Endothelial cell of umbilical vein (primary cell): ENCODE data around the gene HOXA2. TPM values are rescaled to one million over a fixed set of nuclear protein-coding genes. Genes with fewer than 3 reads are reported as not detected.

ENCODE experiments used
- BruUV-seq: library from RNA; stranded (reverse); fragments of 400-500 nt; replicated peaks from 2 replicates; lab custom pipeline; 2021; lab: Mats Ljungman, UMichigan
- CTCF ChIA-PET: fragments of 300-600, 350-600 bp; sonication (Branson Sonifier 250); formaldehyde crosslinking; loops from one replicate; lab custom pipeline; 2021; ENCODE audit warnings: antibody characterized with exemption, inconsistent platforms; lab: Charles Lee
- POLR2A ChIA-PET: fragments of 300-600, 350-600 bp; sonication (Branson Sonifier 250); formaldehyde crosslinking; loops from one replicate; lab custom pipeline; 2021; ENCODE audit warnings: antibody characterized with exemption, inconsistent platforms; lab: Charles Lee
- DNase-seq: peaks from one replicate; pipeline ENCODE4 v3.0.0-alpha.2; 2011; ENCODE audit warnings: low read depth, low spot score
- FAIRE-seq: peaks from 2 replicates; lab custom pipeline; 2011; peaks lifted over from hg19 to GRCh38; lab: Jason Lieb, UNC
- H2AFZ ChIP-seq: 2 replicates; pipeline ENCODE4 v1.6.0; 2012; ENCODE audit warnings: low read depth, low read length, control low read depth, inconsistent platforms
- H3K27ac ChIP-seq: 2 replicates; pipeline ENCODE4 v1.5.1; 2011; ENCODE audit warnings: low read depth, mild to moderate bottlenecking, control low read depth, low read length, moderate library complexity; ENCODE audit not compliant: insufficient read depth
- H3K27me3 ChIP-seq, 2 experiments: 2 replicates each; pipeline versions ENCODE4 v1.6.0 to v1.6.1; 2011; ENCODE audit warnings: low read length in 2 of 2, mixed read lengths in 1 of 2; ENCODE audit not compliant: control insufficient read depth in 2 of 2, insufficient read depth in 2 of 2
- H3K36me3 ChIP-seq, 2 experiments: 2 replicates in 1 of 2; 3 replicates in 1 of 2; pipeline ENCODE4 v1.5.1; 2011; ENCODE audit warnings: low read length in 2 of 2, mild to moderate bottlenecking in 1 of 2, moderate library complexity in 1 of 2; ENCODE audit not compliant: control insufficient read depth in 2 of 2, insufficient read depth in 2 of 2; ENCODE audit errors: extremely low read depth in 1 of 2
- H3K4me1 ChIP-seq: 3 replicates; pipeline ENCODE4 v1.5.1; 2011; ENCODE audit warnings: mild to moderate bottlenecking, low read length; ENCODE audit not compliant: control insufficient read depth, insufficient read depth; ENCODE audit errors: extremely low read depth
- H3K4me2 ChIP-seq: 2 replicates; pipeline ENCODE4 v1.6.1; 2011; ENCODE audit warnings: low read length, control low read depth, mixed read lengths; ENCODE audit not compliant: insufficient read depth
- H3K4me3 ChIP-seq, 3 experiments: fragments of 200-600 bp in 1 of 3; sonication (generic), shearing (Covaris generic) in 1 of 3; replicated peaks in 1 of 3; 2 replicates each; pipeline ENCODE4 v1.5.1; 2011 to 2016; ENCODE audit warnings: control low read depth in 3 of 3, low read length in 3 of 3, mild to moderate bottlenecking in 2 of 3, inconsistent platforms in 1 of 3, low read depth in 1 of 3, moderate library complexity in 1 of 3; ENCODE audit not compliant: insufficient read depth in 1 of 3
- H3K79me2 ChIP-seq: 2 replicates; pipeline ENCODE4 v1.6.0; 2012; ENCODE audit warnings: low read length, inconsistent platforms; ENCODE audit not compliant: control insufficient read depth, insufficient read depth
- H3K9ac ChIP-seq: replicated peaks from 2 replicates; pipeline ENCODE3; 2011; ENCODE audit warnings: low read length, control low read depth; ENCODE audit not compliant: insufficient read depth; ENCODE audit errors: extremely low read depth
- H3K9me1 ChIP-seq: replicated peaks from 3 replicates; pipeline ENCODE4 v1.6.0; 2011; ENCODE audit warnings: mild to moderate bottlenecking, low read length; ENCODE audit not compliant: control insufficient read depth, insufficient read depth; ENCODE audit errors: extremely low read depth
- H3K9me3 ChIP-seq: replicated peaks from 2 replicates; pipeline ENCODE4 v1.5.1; 2012; ENCODE audit warnings: low read length, inconsistent platforms; ENCODE audit not compliant: control insufficient read depth, insufficient read depth
- H4K20me1 ChIP-seq: replicated peaks from 2 replicates; pipeline ENCODE3; 2011; ENCODE audit warnings: mild to moderate bottlenecking, low read length; ENCODE audit not compliant: control insufficient read depth, insufficient read depth; ENCODE audit errors: extremely low read depth
- CTCF ChIP-seq, 2 donors: IDR thresholded peaks; 1 replicate in 1 of 2; 2 replicates in 1 of 2; pipeline ENCODE4 v1.5.1; 2011; ENCODE audit warnings: low read length in 2 of 2, mild to moderate bottlenecking in 2 of 2, moderate library complexity in 2 of 2, control low read depth in 1 of 2, inconsistent platforms in 1 of 2, low read depth in 1 of 2; ENCODE audit not compliant: insufficient read depth in 1 of 2; ENCODE audit errors: extremely low read depth in 1 of 2
- EZH2 ChIP-seq: IDR thresholded peaks from 2 replicates; pipeline ENCODE4 v1.6.1; 2012; ENCODE audit warnings: borderline replicate concordance, low read depth, mild to moderate bottlenecking, moderate library complexity, low read length, inconsistent platforms; ENCODE audit not compliant: severe bottlenecking
- FOS ChIP-seq: IDR thresholded peaks from 2 replicates; pipeline ENCODE4 v1.6.1; 2011; ENCODE audit warnings: mild to moderate bottlenecking, low read length, moderate library complexity, borderline replicate concordance; ENCODE audit not compliant: insufficient read depth
- GATA2 ChIP-seq: IDR thresholded peaks from 2 replicates; pipeline ENCODE4 v1.7.0; 2011; ENCODE audit warnings: low read depth, mild to moderate bottlenecking, moderate library complexity, mixed read lengths, low read length; ENCODE audit not compliant: insufficient read length, insufficient read depth
- JUN ChIP-seq: IDR thresholded peaks from 2 replicates; pipeline ENCODE4 v1.6.1; 2011; ENCODE audit warnings: borderline replicate concordance, low read depth; ENCODE audit not compliant: insufficient read length, insufficient read depth
- MAX ChIP-seq: IDR thresholded peaks from 2 replicates; pipeline ENCODE4 v1.6.1; 2011; ENCODE audit not compliant: insufficient read depth, insufficient read length
- MYC ChIP-seq: IDR thresholded peaks from one replicate; pipeline ENCODE4 v1.6.1; 2011; ENCODE audit warnings: mild to moderate bottlenecking, low read depth, low read length
- POLR2A ChIP-seq: IDR thresholded peaks from 2 replicates; pipeline ENCODE4 v1.6.1; 2012; ENCODE audit warnings: low read depth, mild to moderate bottlenecking, control low read depth, low read length
- POLR2AphosphoS5 ChIP-seq: IDR thresholded peaks from 2 replicates; pipeline ENCODE4 v1.6.1; 2012; ENCODE audit warnings: low read depth, mild to moderate bottlenecking, control low read depth, low read length, moderate library complexity; ENCODE audit not compliant: insufficient read depth
- dilution Hi-C: fragments of 300-500 bp; cut with MboI; formaldehyde crosslinking; loops from one replicate; pipeline ENCODE4 v1.15.0; 2019; ENCODE audit warnings: low sequenced_read_pairs; ENCODE audit not compliant: extremely low pct_ligation_motif_present
- intact Hi-C: fragments of 100-400 bp; cut with micrococcal nuclease; formaldehyde crosslinking; loops from one replicate; pipeline ENCODE4 v1.10.0; 2022
- polyA plus RNA-seq, 4 experiments: library from polyadenylated mRNA; depleted of rRNA in 3 of 4; stranded (reverse) in 3 of 4; unstranded in 1 of 4; fragments of >200 nt; gene quantifications; 2 replicates each; pipeline versions ENCODE4 v1.2.1 to v1.2.3, GENCODE V29; 2011 to 2012; ENCODE audit warnings: missing spikeins in 1 of 4
- total RNA-seq: library from RNA; stranded (reverse); gene quantifications from 2 replicates; pipeline ENCODE4 v1.2.3, GENCODE V29; 2021

The HOXA2 gene
- total and polyA plus RNA-seq, 2 donors (not counting 3 experiments of a cell fraction or from before 2014, with no cell fraction given): 1.6 to 2.3 TPM

DNA sequence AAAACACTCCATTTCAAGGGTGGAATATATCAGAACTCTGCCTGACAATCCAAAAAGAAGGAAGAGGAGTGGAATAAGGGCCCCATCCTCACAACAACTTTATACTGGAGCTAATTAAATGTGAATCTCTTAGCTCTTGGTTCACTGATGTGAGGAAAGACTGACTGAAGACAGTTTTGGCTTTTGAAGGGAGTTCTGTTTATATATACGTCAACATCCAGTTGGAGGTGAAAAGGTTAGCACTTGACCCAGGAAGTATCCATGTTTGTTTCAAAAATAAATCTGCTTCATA, 9.7 kb downstream of the HOXA2 start:
- Histone ChIP-seq H3K4me2 (no peak overlapping the region), H4K20me1 (no peaks in the 10 kb centered on the region), H2AFZ (no peak overlapping the region), H3K36me3 (no peaks in the 10 kb centered on the region), H3K4me3 (no peak overlapping the region), H3K27me3 (peaks cover 2 to 4% of the 10 kb centered on the region in 2 experiments), H3K27ac (no peak overlapping the region), H3K9me3 (no peaks in the 10 kb centered on the region), H3K4me1 (peaks cover 19% of the 10 kb centered on the region), H3K9me1 (no peaks in the 10 kb centered on the region), H3K79me2 (peaks cover 25% of the 10 kb centered on the region), H3K9ac (no peak overlapping the region)
- TF ChIP-seq POLR2A (no peak), EZH2 (no peak), MYC (no peak)
- intact Hi-C loops: no loop called here
- FAIRE-seq: no peak
- BruUV-seq: no TSS peak
- dilution Hi-C loops: no loop called here
- ChIA-PET CTCF (interaction anchor here (1.8 to 9.6 kb wide), 3 partner anchors 229 to 411 kb away, joined by 4 to 124 read pairs (median 5); partner anchors contain the start of gene SKAP2), POLR2A (no interaction called here)
- no peak for DNase-seq

DNA sequence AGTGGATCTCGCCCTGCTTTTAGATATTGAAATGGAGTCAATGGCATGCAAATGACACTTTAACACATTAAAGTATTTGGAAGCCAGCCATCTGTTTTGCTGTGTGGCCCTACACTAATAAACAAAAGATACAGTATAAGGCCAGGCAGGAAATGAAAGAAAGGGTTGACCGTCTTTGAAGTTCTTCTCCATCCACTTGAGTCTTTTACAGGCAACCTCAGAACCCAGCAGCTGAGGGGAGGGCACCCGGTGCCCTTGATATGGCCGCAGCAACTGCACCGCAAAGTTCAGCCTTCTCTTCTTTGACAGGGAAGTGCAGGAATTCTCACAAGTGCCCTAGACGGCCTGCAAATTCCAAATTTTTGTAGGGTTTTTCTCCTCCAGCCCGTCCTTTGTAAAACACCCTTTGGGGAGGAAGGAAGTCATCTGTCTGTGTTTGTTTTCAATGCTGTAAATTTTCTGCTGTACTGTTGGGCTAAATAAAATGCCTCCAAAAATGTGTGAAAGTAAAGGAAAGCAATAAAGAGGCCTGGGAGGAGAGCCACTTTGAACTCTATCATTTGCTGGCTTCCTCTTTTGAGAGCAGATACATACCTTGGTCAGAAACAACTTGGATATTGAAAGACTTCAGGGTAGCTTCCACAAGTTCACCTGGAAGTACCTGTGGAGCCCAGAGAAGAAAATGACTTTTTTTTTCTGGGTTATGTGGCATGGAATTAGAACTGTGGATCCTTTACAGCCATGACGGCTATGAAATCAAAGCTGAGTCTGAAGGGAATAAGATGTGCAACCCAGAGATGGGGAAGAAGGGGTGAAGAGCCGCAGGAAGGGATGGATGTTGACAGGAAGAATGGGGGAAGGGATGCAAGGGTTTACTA, 10.3 kb downstream of the HOXA2 start:
- H3K9me3 ChIP-seq: no peaks in the 10 kb centered on the region
- H3K4me2 ChIP-seq: no peak overlapping the region
- FAIRE-seq (no peak), DNase-seq (no peak)
- peaks cover 16% of the 10 kb centered on the region for H3K4me1 ChIP-seq
- peaks cover 2 to 4% of the 10 kb centered on the region in 2 experiments for H3K27me3 ChIP-seq
- ChIA-PET CTCF (interaction anchor here (1.7 to 9.6 kb wide), 4 partner anchors 10 to 410 kb away, joined by 4 to 124 read pairs (median 5); partner anchors contain the start of gene SKAP2), POLR2A (no interaction called here)
- peaks cover 19% of the 10 kb centered on the region for H3K79me2 ChIP-seq
- intact Hi-C loops (no loop called here), dilution Hi-C loops (no loop called here)
- H4K20me1 ChIP-seq: no peaks in the 10 kb centered on the region
- BruUV-seq: no TSS peak
- TF ChIP-seq MAX (no peak), GATA2 (no peak), MYC (no peak), POLR2A (no peak), EZH2 (no peak), CTCF (IDR thresholded peaks at IDR 0.05; ENCODE audit: extremely low read depth in 1 of 2, insufficient read depth in 1 of 2, low read depth in 1 of 2, low read length in 2 of 2) (no peak), FOS (no peak), POLR2AphosphoS5 (no peak), JUN (no peak)
- H2AFZ ChIP-seq: no peak overlapping the region
- no peak overlapping the region for H3K9ac ChIP-seq
- H3K36me3 ChIP-seq: no peaks in the 10 kb centered on the region
- H3K9me1 ChIP-seq: no peaks in the 10 kb centered on the region
- no peak overlapping the region for H3K4me3 ChIP-seq
- H3K27ac ChIP-seq: no peak overlapping the region
